ENCODE measurements around the gene ATF6. TPM values are rescaled to one million over a fixed set of nuclear protein-coding genes. Genes with fewer than 3 reads are reported as not detected.

The ATF6 gene
- total and polyA plus RNA-seq, 9 of the 15 experiments (the other 6 are each of a cell fraction or from before 2014, with no cell fraction given) = 11.7 to 32.4 (median 20.4) TPM

DNA sequence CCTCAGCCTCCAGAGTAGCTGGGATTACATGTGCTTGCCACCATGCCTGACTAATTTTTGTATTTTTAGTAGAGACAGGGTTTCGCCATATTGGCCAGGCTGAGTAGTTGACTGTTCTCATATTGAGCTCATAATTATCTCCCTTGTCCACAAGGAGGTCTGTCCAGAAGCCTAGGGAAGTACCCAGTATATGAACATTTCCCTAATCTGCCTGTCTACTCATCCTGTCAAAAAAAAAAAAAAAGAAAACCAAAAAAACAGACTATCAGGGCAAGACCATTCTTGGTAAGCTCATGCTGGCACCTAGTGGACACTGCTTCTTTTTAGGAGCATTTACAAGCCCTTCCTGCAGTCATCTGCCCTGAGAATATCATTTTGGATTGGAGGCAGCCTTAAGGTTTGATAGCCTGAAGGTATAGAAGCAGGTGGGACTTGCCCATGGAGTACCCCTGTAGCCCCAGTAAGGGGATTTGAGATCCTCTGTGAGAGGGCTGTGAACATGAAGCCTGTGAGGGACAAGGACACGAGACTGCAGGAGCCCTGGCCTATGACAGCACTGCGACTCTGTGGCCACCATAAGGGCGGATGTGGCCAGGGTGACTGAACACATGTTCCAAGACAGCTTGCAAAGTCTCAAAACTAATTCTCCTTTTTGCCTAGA, 27.4 kb upstream of the ATF6 start (continued):
- TF ChIP-seq JUN (IDR thresholded peaks at IDR 0.05; ENCODE audit: borderline replicate concordance, low read depth, low read length) = peak; percentile 49; the same call in 1 of the 2 replicates
- TF ChIP-seq JUN (CRISPR knock-in tag; IDR thresholded peaks at IDR 0.05; ENCODE audit: borderline replicate concordance) = no peak
- TF ChIP-seq, protein P1, sequence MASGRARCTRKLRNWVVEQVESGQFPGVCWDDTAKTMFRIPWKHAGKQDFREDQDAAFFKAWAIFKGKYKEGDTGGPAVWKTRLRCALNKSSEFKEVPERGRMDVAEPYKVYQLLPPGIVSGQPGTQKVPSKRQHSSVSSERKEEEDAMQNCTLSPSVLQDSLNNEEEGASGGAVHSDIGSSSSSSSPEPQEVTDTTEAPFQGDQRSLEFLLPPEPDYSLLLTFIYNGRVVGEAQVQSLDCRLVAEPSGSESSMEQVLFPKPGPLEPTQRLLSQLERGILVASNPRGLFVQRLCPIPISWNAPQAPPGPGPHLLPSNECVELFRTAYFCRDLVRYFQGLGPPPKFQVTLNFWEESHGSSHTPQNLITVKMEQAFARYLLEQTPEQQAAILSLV (tag; IDR thresholded peaks at IDR 0.05) = peak; percentile 28; the same call in 1 of the 2 replicates
- TF ChIP-seq STAG1 (CRISPR knock-in tag; IDR thresholded peaks at IDR 0.05; ENCODE audit: borderline replicate concordance) = peak; percentile 32; the same call in 1 of the 2 replicates
- peak; percentile 23; the same call in 1 of the 2 replicates for TF ChIP-seq SP1 (CRISPR knock-in tag; IDR thresholded peaks at IDR 0.05)
- no peak for TF ChIP-seq EGR1 (conservative IDR thresholded peaks at IDR 0.05)
- TF ChIP-seq, protein P2, sequence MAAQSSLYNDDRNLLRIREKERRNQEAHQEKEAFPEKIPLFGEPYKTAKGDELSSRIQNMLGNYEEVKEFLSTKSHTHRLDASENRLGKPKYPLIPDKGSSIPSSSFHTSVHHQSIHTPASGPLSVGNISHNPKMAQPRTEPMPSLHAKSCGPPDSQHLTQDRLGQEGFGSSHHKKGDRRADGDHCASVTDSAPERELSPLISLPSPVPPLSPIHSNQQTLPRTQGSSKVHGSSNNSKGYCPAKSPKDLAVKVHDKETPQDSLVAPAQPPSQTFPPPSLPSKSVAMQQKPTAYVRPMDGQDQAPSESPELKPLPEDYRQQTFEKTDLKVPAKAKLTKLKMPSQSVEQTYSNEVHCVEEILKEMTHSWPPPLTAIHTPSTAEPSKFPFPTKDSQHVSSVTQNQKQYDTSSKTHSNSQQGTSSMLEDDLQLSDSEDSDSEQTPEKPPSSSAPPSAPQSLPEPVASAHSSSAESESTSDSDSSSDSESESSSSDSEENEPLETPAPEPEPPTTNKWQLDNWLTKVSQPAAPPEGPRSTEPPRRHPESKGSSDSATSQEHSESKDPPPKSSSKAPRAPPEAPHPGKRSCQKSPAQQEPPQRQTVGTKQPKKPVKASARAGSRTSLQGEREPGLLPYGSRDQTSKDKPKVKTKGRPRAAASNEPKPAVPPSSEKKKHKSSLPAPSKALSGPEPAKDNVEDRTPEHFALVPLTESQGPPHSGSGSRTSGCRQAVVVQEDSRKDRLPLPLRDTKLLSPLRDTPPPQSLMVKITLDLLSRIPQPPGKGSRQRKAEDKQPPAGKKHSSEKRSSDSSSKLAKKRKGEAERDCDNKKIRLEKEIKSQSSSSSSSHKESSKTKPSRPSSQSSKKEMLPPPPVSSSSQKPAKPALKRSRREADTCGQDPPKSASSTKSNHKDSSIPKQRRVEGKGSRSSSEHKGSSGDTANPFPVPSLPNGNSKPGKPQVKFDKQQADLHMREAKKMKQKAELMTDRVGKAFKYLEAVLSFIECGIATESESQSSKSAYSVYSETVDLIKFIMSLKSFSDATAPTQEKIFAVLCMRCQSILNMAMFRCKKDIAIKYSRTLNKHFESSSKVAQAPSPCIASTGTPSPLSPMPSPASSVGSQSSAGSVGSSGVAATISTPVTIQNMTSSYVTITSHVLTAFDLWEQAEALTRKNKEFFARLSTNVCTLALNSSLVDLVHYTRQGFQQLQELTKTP (IDR thresholded peaks at IDR 0.05; ENCODE audit: low read depth in 1 of 2, partially characterized antibody in 2 of 2) = peak in 1 of 2 experiments; percentile 59
- TF ChIP-seq SMARCA4 (IDR thresholded peaks at IDR 0.05) = peak; percentile 68
- TF ChIP-seq, protein P3, sequence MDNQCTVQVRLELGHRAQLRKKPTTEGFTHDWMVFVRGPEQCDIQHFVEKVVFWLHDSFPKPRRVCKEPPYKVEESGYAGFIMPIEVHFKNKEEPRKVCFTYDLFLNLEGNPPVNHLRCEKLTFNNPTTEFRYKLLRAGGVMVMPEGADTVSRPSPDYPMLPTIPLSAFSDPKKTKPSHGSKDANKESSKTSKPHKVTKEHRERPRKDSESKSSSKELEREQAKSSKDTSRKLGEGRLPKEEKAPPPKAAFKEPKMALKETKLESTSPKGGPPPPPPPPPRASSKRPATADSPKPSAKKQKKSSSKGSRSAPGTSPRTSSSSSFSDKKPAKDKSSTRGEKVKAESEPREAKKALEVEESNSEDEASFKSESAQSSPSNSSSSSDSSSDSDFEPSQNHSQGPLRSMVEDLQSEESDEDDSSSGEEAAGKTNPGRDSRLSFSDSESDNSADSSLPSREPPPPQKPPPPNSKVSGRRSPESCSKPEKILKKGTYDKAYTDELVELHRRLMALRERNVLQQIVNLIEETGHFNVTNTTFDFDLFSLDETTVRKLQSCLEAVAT (IDR thresholded peaks at IDR 0.05) = peak; percentile 47 to 57; a peak in 3 of 4 replicates
- peak; percentile 38; the same call in 1 of the 2 replicates for TF ChIP-seq MTA2 (IDR thresholded peaks at IDR 0.05; ENCODE audit: low read depth)
- TF ChIP-seq ATF1 (CRISPR knock-in tag; IDR thresholded peaks at IDR 0.05) = no peak
- peak; percentile 48; the same call in 1 of the 2 replicates for TF ChIP-seq ATF1 (tag; IDR thresholded peaks at IDR 0.05)
- no peak for TF ChIP-seq ZNF311 (CRISPR knock-in tag; IDR thresholded peaks at IDR 0.05)
- TF ChIP-seq ARID1B (IDR thresholded peaks at IDR 0.05) = peak; percentile 67
- 0 out of 2 replicates have a peak, but pooled peaks have one; percentile 40 for TF ChIP-seq NCOA1 (IDR thresholded peaks at IDR 0.05; ENCODE audit: low read depth)
- TF ChIP-seq, protein P4, sequence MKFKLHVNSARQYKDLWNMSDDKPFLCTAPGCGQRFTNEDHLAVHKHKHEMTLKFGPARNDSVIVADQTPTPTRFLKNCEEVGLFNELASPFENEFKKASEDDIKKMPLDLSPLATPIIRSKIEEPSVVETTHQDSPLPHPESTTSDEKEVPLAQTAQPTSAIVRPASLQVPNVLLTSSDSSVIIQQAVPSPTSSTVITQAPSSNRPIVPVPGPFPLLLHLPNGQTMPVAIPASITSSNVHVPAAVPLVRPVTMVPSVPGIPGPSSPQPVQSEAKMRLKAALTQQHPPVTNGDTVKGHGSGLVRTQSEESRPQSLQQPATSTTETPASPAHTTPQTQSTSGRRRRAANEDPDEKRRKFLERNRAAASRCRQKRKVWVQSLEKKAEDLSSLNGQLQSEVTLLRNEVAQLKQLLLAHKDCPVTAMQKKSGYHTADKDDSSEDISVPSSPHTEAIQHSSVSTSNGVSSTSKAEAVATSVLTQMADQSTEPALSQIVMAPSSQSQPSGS (CRISPR knock-in tag; IDR thresholded peaks at IDR 0.05) = no peak
- peak; percentile 54 for TF ChIP-seq RBM25 (IDR thresholded peaks at IDR 0.05; ENCODE audit: low read depth, low read length, severe bottlenecking)
- TF ChIP-seq ZNF316 (IDR thresholded peaks at IDR 0.05) = peak; percentile 4; the same call in 1 of the 2 replicates
- peak; percentile 44; the same call in 1 of the 2 replicates for TF ChIP-seq CEBPG (CRISPR knock-in tag; IDR thresholded peaks at IDR 0.05)
- TF ChIP-seq CEBPG (tag; conservative IDR thresholded peaks at IDR 0.05 in 1 of 2, IDR thresholded peaks at IDR 0.05 in 1 of 2) = 0 out of 4 replicates have a peak, but pooled peaks of 1 of the 2 experiments have one; percentile 17
- peak; percentile 34; the same call in 1 of the 2 replicates for TF ChIP-seq CBFA2T2 (conservative IDR thresholded peaks at IDR 0.05)
